ENCODE results near the gene KRTAP2-2.

The KRTAP2-2 gene

GRCh38 chr17:41020336-41020735 is 34.7 kb downstream of the KRTAP2-2 start:
- no peak for DNase-seq

- no peak for DNase-seq
These were observed 35.6 kb downstream of the KRTAP2-2 start for GRCh38 chr17:41019415-41019814.

GRCh38 chr17:41018541-41018940 is 36.5 kb downstream of the KRTAP2-2 start:
- no peak for DNase-seq

DNA sequence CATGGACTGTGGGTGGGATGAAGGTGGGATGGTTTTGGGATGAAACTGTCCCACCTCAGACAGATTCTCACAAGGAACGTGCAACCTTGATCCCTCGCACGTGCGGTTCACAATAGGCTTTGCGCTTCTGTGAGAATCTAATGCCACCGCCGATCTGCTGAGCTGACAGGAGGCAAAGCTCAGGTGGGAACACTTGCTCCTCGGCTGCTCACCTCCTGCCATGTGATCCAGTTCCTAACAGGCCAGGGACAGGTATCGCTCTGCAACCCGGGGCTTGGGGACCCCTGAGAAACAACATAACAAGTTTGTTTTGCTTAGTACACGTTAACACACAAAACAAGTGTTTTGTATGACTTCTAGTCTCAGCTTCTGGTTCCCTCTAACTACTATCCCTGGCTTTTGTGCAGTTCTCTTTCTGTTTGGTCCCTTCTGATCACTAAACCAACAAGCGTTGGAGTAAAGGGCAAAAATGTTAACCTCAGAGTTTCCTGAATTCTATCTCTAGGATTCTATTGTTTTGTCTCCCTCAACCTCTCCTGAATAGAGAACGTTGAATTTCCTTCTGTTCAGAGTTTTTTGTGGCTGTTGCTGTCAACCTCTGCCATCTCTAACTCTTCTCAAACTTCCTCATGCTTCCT is 38.3 kb downstream of the KRTAP2-2 start:
- DNase-seq, result no peak

GRCh38 chr17:41015454-41015853 is 39.6 kb downstream of the KRTAP2-2 start:
- no peak for DNase-seq

DNA sequence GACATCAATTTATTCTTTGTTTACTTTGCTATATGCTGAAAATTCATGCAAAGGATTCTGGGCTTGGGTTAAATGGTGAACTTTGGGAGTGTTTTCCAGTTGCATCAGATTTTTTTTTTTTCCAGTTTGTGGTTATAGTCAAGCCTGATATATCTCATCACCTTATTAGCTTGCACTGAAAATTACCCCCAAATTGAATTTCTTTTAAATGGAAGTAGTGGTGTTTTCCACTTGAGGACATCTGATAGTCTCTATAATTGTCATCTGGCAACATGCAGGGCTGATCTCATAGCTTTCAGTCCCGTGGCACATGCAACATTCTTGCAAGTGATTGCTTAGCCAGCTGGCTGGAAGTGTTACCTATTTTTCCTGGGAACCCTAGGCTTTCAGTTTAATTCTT is 41.4 kb downstream of the KRTAP2-2 start:
- no peak for DNase-seq

- no peak for DNase-seq
These were observed 41.8 kb downstream of the KRTAP2-2 start for GRCh38 chr17:41013181-41013580.

- DNase-seq, result no peak
These were observed 42.5 kb downstream of the KRTAP2-2 start for GRCh38 chr17:41012326-41013120.

- DNase-seq, result no peak
These were observed 44.6 kb downstream of the KRTAP2-2 start for GRCh38 chr17:41010441-41010840.

DNA sequence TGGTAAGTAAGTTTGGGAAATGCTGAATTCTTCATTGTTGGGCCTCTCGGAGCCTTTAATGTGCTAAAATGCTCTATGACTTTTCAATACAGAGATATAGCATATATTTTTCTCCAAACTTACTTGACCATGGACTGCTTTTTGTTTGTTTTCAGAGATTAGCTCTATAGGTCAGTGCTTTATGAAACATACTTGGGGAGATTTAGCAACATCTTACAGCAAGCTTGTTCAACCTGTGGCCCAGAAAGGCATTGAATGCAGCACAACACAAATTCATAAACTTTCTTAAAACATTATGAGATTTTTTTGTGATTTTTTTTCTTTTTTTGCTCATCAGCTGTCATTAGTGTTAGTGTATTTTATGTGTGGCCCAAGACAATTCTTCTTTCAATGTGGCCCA is 45.1 kb downstream of the KRTAP2-2 start:
- DNase-seq, result no peak

- DNase-seq, result no peak
These were observed 45.7 kb downstream of the KRTAP2-2 start for GRCh38 chr17:41009301-41009760.

GRCh38 chr17:41008811-41009210 is 46.2 kb downstream of the KRTAP2-2 start, which contains the start of gene KRTAP3-1:
Gene KRTAP3-1, minus strand, starts transcription at chr17:41009128. Its CDS starts 54 bp downstream, at chr17:41009074.
- DNase-seq, result no peak

Measured in T-helper 2 cell (primary cell).